ENCODE measurements around the gene THAP5. TPM values are rescaled to one million over a fixed set of nuclear protein-coding genes. Genes with fewer than 3 reads are reported as not detected.

THAP5 gene
- total RNA-seq, 1 experiment from 2014 or later, result 24.6 TPM

GRCh38 chr7:108517951-108518350 is 51.6 kb downstream of the THAP5 start:
- no peak for ATAC-seq
- H3K4me3 ChIP-seq (ENCODE audit: low read depth in 2 of 2, low read length in 2 of 2), result no peak overlapping the region
- intact Hi-C loops (cut with micrococcal nuclease; ENCODE audit: unreplicated experiment), result no loop called here
- H3K4me1 ChIP-seq (ENCODE audit: control insufficient read depth, insufficient read depth, low read length), result no peaks in the 10 kb centered on the region
- DNase-seq (ENCODE audit: low read depth, low spot score), result no peak
- H3K27me3 ChIP-seq (ENCODE audit: control insufficient read depth, insufficient read depth, low read length), result no peaks in the 10 kb centered on the region
- H3K36me3 ChIP-seq (ENCODE audit: control insufficient read depth, insufficient read depth, low read length), result peaks cover 6% of the 10 kb centered on the region; the same call in 1 of the 2 replicates
- CTCF ChIA-PET, result no interaction called here
- POLR2A ChIA-PET, result no interaction called here
- H3K9me3 ChIP-seq (ENCODE audit: control insufficient read depth, insufficient read depth, low read depth, low read length), result no peaks in the 10 kb centered on the region
- TF ChIP-seq REST (IDR thresholded peaks at IDR 0.05; ENCODE audit: insufficient read depth in 1 of 2, low read depth in 2 of 2, low read length in 1 of 2) (no peak), POLR2AphosphoS5 (IDR thresholded peaks at IDR 0.05; ENCODE audit: low read depth, low read length) (no peak), TCF7L2 (IDR thresholded peaks at IDR 0.05; ENCODE audit: low read depth, low read length) (no peak), CTCF (IDR thresholded peaks at IDR 0.05) (no peak), SIN3A (IDR thresholded peaks at IDR 0.05; ENCODE audit: borderline replicate concordance, insufficient read depth, low read depth, low read length) (no peak)
- in situ Hi-C loops (cut with HindIII; ENCODE audit: low pct_unique_long_range_greater_than_20kb, low sequenced_read_pairs), result no loop called here
- BruUV-seq (replicated peaks), result no TSS peak
- H3K27ac ChIP-seq (ENCODE audit: low read length), result no peak overlapping the region

GRCh38 chr7:108515630-108516029 is 53.9 kb downstream of the THAP5 start:
- CTCF ChIA-PET, result no interaction called here
- H3K9me3 ChIP-seq (ENCODE audit: control insufficient read depth, insufficient read depth, low read depth, low read length), result no peaks in the 10 kb centered on the region
- POLR2A ChIA-PET, result no interaction called here
- no peaks in the 10 kb centered on the region for H3K4me1 ChIP-seq (ENCODE audit: control insufficient read depth, insufficient read depth, low read length)
- no TSS peak for BruUV-seq (replicated peaks)
- in situ Hi-C loops (cut with HindIII; ENCODE audit: low pct_unique_long_range_greater_than_20kb, low sequenced_read_pairs) (no loop called here), intact Hi-C loops (cut with micrococcal nuclease; ENCODE audit: unreplicated experiment) (no loop called here)
- TF ChIP-seq CTCF (IDR thresholded peaks at IDR 0.05) (no peak), REST (IDR thresholded peaks at IDR 0.05; ENCODE audit: insufficient read depth in 1 of 2, low read depth in 2 of 2, low read length in 1 of 2) (no peak), SIN3A (IDR thresholded peaks at IDR 0.05; ENCODE audit: borderline replicate concordance, insufficient read depth, low read depth, low read length) (no peak), TCF7L2 (IDR thresholded peaks at IDR 0.05; ENCODE audit: low read depth, low read length) (no peak), POLR2AphosphoS5 (IDR thresholded peaks at IDR 0.05; ENCODE audit: low read depth, low read length) (no peak)
- H3K27me3 ChIP-seq (ENCODE audit: control insufficient read depth, insufficient read depth, low read length), result no peaks in the 10 kb centered on the region
- DNase-seq (ENCODE audit: low read depth, low spot score) (no peak), ATAC-seq (no peak)
- no peak overlapping the region for H3K27ac ChIP-seq (ENCODE audit: low read length)
- no peak overlapping the region for H3K4me3 ChIP-seq (ENCODE audit: low read depth in 2 of 2, low read length in 2 of 2)
- H3K36me3 ChIP-seq (ENCODE audit: control insufficient read depth, insufficient read depth, low read length), result peaks cover 7% of the 10 kb centered on the region; the same call in 1 of the 2 replicates

Data from Panc1 (cell line).